Karpas-422 (cell line): ENCODE measurements around the gene MTA3. TPM values are rescaled to one million over a fixed set of nuclear protein-coding genes. Genes with fewer than 3 reads are reported as not detected.
"Not testable (repeated sequence)": the region's sequence is repeated elsewhere in the genome, so short reads cannot be mapped to it uniquely, and the experiment has no call there.

Experiments
- DNase-seq: peaks from one replicate; pipeline ENCODE4 v3.0.0-alpha.2; 2015
- H2AFZ ChIP-seq: fragments of 200-600 bp; sonication (generic); 2 replicates; pipeline ENCODE4 v1.6.1; 2014; ENCODE audit warnings: antibody characterized with exemption, low read length, mixed read lengths
- H3K27ac ChIP-seq: fragments of 200-600 bp; sonication (generic); 2 replicates; pipeline ENCODE4 v1.5.1; 2014; ENCODE audit warnings: mild to moderate bottlenecking, low read length, moderate library complexity
- H3K27me3 ChIP-seq: fragments of 200-600 bp; sonication (generic); 2 replicates; pipeline ENCODE4 v1.6.1; 2014; ENCODE audit warnings: low read length, mixed read lengths
- H3K36me3 ChIP-seq: fragments of 200-600 bp; sonication (generic); 2 replicates; pipeline ENCODE4 v1.6.1; 2014; ENCODE audit warnings: low read length, mixed read lengths; ENCODE audit not compliant: insufficient read depth
- H3K4me1 ChIP-seq: fragments of 200-600 bp; sonication (generic); 2 replicates; pipeline ENCODE4 v1.6.1; 2014; ENCODE audit warnings: mild to moderate bottlenecking, low read length, mixed read lengths
- H3K4me2 ChIP-seq: fragments of 200-600 bp; sonication (generic); 2 replicates; pipeline ENCODE4 v1.6.1; 2014; ENCODE audit warnings: low read length, low read depth, mild to moderate bottlenecking; ENCODE audit not compliant: poor library complexity, severe bottlenecking
- H3K4me3 ChIP-seq: fragments of 200-600 bp; sonication (generic); 2 replicates; pipeline ENCODE4 v1.5.1; 2014; ENCODE audit warnings: mild to moderate bottlenecking, antibody characterized with exemption, low read length, mixed read lengths
- H3K79me2 ChIP-seq: fragments of 200-600 bp; sonication (generic); 2 replicates; pipeline ENCODE4 v1.6.1; 2014; ENCODE audit warnings: mild to moderate bottlenecking, low read length, mixed read lengths
- H3K9ac ChIP-seq: fragments of 200-600 bp; sonication (generic); 2 replicates; pipeline ENCODE4 v1.6.0; 2014; ENCODE audit warnings: low read length
- H3K9me2 ChIP-seq: fragments of 200-600 bp; sonication (generic), shearing (Covaris generic); replicated peaks from 2 replicates; pipeline ENCODE4 v1.6.0; 2014; ENCODE audit warnings: mild to moderate bottlenecking, low read length, moderate library complexity; ENCODE audit not compliant: insufficient read depth
- H3K9me3 ChIP-seq: fragments of 300-700, 200-600 bp; sonication (generic); 2 replicates; pipeline ENCODE4 v1.6.1; 2014; ENCODE audit warnings: low read length, mixed read lengths
- H4K20me1 ChIP-seq: fragments of 200-600 bp; sonication (generic); 2 replicates; pipeline ENCODE4 v1.6.1; 2014; ENCODE audit warnings: mild to moderate bottlenecking, antibody characterized with exemption, low read length, low read depth; ENCODE audit not compliant: insufficient read depth
- total RNA-seq: library from RNA; depleted of rRNA; stranded (reverse); fragments of >200 nt; shearing (Covaris generic); gene quantifications from 2 replicates; pipeline ENCODE4 v1.2.3, GENCODE V29; 2014; ENCODE audit warnings: low replicate concordance

The MTA3 gene
- total RNA-seq, 1 experiment from 2014 or later: 149 TPM

- H2AFZ ChIP-seq: no peak overlapping the region
- no peak overlapping the region for H3K4me2 ChIP-seq
- DNase-seq: no peak
Observed at GRCh38 chr2:42722320-42723190, 154.1 kb downstream of the MTA3 start.

GRCh38 chr2:42723465-42723864, 155.0 kb downstream of the MTA3 start:
- no peaks in the 10 kb centered on the region for H3K27me3 ChIP-seq

More at GRCh38 chr2:42722320-42723190, 154.1 kb downstream of the MTA3 start:
- Histone ChIP-seq H3K27ac (no peak overlapping the region), H3K9me3 (no peaks in the 10 kb centered on the region), H3K36me3 (peaks cover 40% of the 10 kb centered on the region), H3K79me2 (peaks cover 21% of the 10 kb centered on the region; the same call in 1 of the 2 replicates), H3K4me1 (no peaks in the 10 kb centered on the region), H3K9me2 (no peaks in the 10 kb centered on the region), H3K9ac (no peak overlapping the region), H3K27me3 (no peaks in the 10 kb centered on the region), H4K20me1 (no peaks in the 10 kb centered on the region), H3K4me3 (no peak overlapping the region)

GRCh38 chr2:42724886-42725285, 156.5 kb downstream of the MTA3 start:
- peaks cover 54% of the 10 kb centered on the region for H3K36me3 ChIP-seq
- H3K9ac ChIP-seq: no peak overlapping the region
- peaks cover 40% of the 10 kb centered on the region for H3K79me2 ChIP-seq
- no peaks in the 10 kb centered on the region for H3K9me3 ChIP-seq
- H3K4me2 ChIP-seq: no peak overlapping the region
- H2AFZ ChIP-seq: no peak overlapping the region
- H3K4me3 ChIP-seq: no peak overlapping the region
- H3K27me3 ChIP-seq: no peaks in the 10 kb centered on the region
- DNase-seq: no peak
- no peak overlapping the region for H3K27ac ChIP-seq
- no peaks in the 10 kb centered on the region for H3K9me2 ChIP-seq
- no peaks in the 10 kb centered on the region for H4K20me1 ChIP-seq
- no peaks in the 10 kb centered on the region for H3K4me1 ChIP-seq

More at GRCh38 chr2:42723465-42723864, 155.0 kb downstream of the MTA3 start:
- Histone ChIP-seq H4K20me1 (no peaks in the 10 kb centered on the region), H3K79me2 (peaks cover 28% of the 10 kb centered on the region), H2AFZ (no peak overlapping the region), H3K4me1 (no peaks in the 10 kb centered on the region), H3K36me3 (peaks cover 48% of the 10 kb centered on the region), H3K9me2 (no peaks in the 10 kb centered on the region), H3K9me3 (no peaks in the 10 kb centered on the region), H3K4me2 (no peak overlapping the region), H3K9ac (no peak overlapping the region), H3K27ac (no peak overlapping the region), H3K4me3 (no peak overlapping the region)
- DNase-seq: no peak

DNA sequence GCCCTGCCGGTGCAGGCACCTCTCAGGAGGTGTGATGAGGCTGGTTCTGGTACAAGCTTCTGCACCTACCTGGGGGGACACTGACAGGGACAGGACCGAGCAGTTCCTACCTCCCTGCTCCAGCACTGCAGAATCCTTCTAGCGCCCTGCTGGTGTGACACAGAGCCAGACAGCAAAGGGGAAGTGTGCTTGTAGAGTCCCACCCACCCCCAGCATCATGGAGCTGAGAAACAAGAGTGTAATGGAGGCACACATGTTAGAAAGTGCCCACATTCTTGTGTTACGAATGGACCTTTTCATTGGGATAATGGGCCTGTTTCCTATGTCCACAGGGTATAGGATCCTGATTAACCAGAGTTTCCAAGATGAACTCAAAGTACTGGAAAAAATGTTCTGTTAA, 157.2 kb downstream of the MTA3 start:
- Histone ChIP-seq H3K4me2 (no peak overlapping the region), H3K36me3 (peaks cover 62% of the 10 kb centered on the region), H4K20me1 (no peaks in the 10 kb centered on the region), H3K27ac (no peak overlapping the region), H3K27me3 (no peaks in the 10 kb centered on the region), H2AFZ (no peak overlapping the region), H3K9me3 (0 out of 2 replicates have a peak, but pooled peaks cover 3% of the 10 kb centered on the region), H3K79me2 (peaks cover 48% of the 10 kb centered on the region), H3K9ac (no peak overlapping the region), H3K4me3 (no peak overlapping the region), H3K9me2 (no peaks in the 10 kb centered on the region), H3K4me1 (no peaks in the 10 kb centered on the region)
- no peak for DNase-seq

DNA sequence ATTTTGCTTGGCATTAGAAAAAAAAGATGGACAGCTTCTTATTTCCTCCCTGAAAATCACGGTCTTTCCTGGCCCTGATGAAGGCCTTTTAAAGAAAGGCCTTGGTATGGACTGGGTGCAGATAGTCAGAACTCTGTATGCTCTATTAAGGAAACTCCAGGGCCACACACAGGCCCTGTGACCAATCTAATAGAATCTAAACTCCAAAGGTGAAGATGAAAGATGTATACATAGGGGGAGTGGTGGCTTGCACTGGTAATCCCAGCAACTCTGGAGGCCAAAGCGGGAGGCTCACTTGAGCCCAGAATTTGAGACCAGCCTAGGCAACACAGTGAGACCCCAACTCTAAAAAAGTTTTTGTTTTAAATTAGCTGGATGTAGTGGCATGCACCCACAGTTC, 158.2 kb downstream of the MTA3 start:
- no peaks in the 10 kb centered on the region for H3K27me3 ChIP-seq
- H3K9me2 ChIP-seq: no peaks in the 10 kb centered on the region
- H3K36me3 ChIP-seq: peaks cover 72% of the 10 kb centered on the region
- no peak overlapping the region for H3K4me3 ChIP-seq
- no peak overlapping the region for H3K27ac ChIP-seq
- no peak overlapping the region for H3K9ac ChIP-seq
- H2AFZ ChIP-seq: no peak overlapping the region
- H3K9me3 ChIP-seq: 0 out of 2 replicates have a peak, but pooled peaks cover 3% of the 10 kb centered on the region
- no peak for DNase-seq
- H3K4me2 ChIP-seq: no peak overlapping the region
- H3K79me2 ChIP-seq: peaks cover 58% of the 10 kb centered on the region
- no peaks in the 10 kb centered on the region for H4K20me1 ChIP-seq
- H3K4me1 ChIP-seq: no peaks in the 10 kb centered on the region

DNA sequence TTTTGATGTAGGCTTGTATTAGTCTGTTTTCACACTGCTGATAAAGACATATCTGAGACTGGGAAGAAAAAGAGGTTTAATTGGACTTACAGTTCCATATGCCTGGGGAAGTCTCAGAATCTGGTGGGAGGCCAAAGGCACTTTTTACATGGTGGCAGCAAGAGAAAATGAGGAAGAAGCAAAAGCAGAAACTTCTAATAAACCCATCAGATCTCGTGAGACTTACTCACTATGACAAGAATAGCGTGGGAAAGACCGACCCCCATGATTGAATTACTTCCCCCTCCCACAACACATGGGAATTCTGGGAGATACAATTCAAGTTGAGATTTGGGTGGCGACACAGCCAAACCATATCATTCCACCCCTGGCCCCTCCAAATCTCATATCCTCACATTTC, 162.9 kb downstream of the MTA3 start:
- H3K4me2 ChIP-seq, DNase-seq, H3K4me3 ChIP-seq, H3K27me3 ChIP-seq, H4K20me1 ChIP-seq, H3K9me2 ChIP-seq, H3K27ac ChIP-seq, H3K4me1 ChIP-seq, H3K9me3 ChIP-seq, H2AFZ ChIP-seq, H3K9ac ChIP-seq: not testable (repeated sequence)
- Histone ChIP-seq H3K79me2 (peaks cover 75% of the 10 kb centered on the region), H3K36me3 (peaks cover 94% of the 10 kb centered on the region)

- peaks cover 87% of the 10 kb centered on the region for H3K36me3 ChIP-seq
- H2AFZ ChIP-seq: no peak overlapping the region
- no peaks in the 10 kb centered on the region for H4K20me1 ChIP-seq
Observed at GRCh38 chr2:42733852-42734251, 165.4 kb downstream of the MTA3 start.

GRCh38 chr2:42736598-42737322, 168.3 kb downstream of the MTA3 start:
- Histone ChIP-seq H3K27ac (no peak overlapping the region), H3K9me3 (peaks cover 5% of the 10 kb centered on the region; the same call in 1 of the 2 replicates), H3K9me2 (no peaks in the 10 kb centered on the region), H4K20me1 (no peaks in the 10 kb centered on the region), H2AFZ (no peak overlapping the region), H3K9ac (no peak overlapping the region), H3K4me3 (no peak overlapping the region), H3K27me3 (no peaks in the 10 kb centered on the region), H3K4me2 (no peak overlapping the region), H3K4me1 (no peaks in the 10 kb centered on the region), H3K79me2 (peaks cover 51% of the 10 kb centered on the region), H3K36me3 (peaks cover 75% of the 10 kb centered on the region)
- DNase-seq: no peak

More at GRCh38 chr2:42733852-42734251, 165.4 kb downstream of the MTA3 start:
- Histone ChIP-seq H3K79me2 (peaks cover 67% of the 10 kb centered on the region), H3K4me1 (no peaks in the 10 kb centered on the region), H3K9ac (no peak overlapping the region), H3K27ac (no peak overlapping the region), H3K4me3 (no peak overlapping the region), H3K4me2 (no peak overlapping the region), H3K9me3 (peaks cover 8% of the 10 kb centered on the region; the same call in 1 of the 2 replicates), H3K9me2 (no peaks in the 10 kb centered on the region), H3K27me3 (no peaks in the 10 kb centered on the region)
- DNase-seq: no peak
